ENCODE data around the gene GRAMD2B.

Gene GRAMD2B

DNA sequence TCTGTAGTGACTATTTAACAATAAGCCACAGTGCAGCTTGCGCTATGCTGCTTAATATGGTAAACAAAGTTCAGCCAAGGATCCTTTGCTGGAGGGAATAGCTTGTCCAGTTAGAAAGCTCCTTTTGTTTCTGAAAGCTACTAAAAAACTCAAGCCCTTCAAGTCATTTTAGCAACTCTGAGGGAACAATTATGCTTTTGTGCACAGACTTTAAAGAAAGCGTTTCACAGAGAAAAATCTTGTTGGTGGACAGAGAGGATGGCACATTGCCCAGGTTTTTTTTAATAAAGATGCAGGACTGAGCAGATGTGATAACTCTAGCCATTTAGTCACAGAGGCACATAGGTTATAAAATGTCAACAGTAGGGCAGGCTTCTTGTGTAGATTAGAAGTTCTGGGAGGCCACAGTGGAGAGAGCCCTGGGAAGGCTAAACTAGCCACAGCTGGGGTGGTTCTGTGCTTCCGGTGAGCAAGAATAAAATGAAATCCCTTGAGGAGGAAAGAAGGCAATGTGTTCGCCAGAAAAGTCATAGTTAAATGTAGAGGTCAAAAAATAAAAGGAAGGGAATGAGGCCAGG is 108.4 kb downstream of the GRAMD2B start:
- FAIRE-seq (no peak), DNase-seq (ENCODE audit: insufficient read length, low spot score) (no peak)

DNA sequence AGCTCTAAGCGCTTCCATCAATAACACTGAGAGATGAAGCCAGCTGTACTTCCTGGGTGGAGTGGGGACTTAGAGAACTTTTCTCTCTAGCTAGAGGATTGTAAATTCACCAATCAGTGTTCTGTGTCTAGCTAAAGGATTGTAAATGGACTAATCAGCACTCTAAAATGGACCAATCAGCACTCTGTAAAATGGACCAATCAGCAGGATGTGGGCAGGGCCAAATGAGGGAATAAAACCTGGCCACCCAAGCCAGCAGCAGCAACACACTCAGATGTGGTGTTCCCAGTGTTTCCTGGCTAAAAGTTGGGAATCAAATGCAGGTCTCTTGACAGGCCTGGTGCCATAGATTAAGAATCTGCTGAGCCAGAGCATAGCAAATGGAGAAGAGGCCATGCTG is 111.3 kb downstream of the GRAMD2B start:
- no peak for DNase-seq (ENCODE audit: insufficient read length, low spot score)
- no peak for FAIRE-seq

DNA sequence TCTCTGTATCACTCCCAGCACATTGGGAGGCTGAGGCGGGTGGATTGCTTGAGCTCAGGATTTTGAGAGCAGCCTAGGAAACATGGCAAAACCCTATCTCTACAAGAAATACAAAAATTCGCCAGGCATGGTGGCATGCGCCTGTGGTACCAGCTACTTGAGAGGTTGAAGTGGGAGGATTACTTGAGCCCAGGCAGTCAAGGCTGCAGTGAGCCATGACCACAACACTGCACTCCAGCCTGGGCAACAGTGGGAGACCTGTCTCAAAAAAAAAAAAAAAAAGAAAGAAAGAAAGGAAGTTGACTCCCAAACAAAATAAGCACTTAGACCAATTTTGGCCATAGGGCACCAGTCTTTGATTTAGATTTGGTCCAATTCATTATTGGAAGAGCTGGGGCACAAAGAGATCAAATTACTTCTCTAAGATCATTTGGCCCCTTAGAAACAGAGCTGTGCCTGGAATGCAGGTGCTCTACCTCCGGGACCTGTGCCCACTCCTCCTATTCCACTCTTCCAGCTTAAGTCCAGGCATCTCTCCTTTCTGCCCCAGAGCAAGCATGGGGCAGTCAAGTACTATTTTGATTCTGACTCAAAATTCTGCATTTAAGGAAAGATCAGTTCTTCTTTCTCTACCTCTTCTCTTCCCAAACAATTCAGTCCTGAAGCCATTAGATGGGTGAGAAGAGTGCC is 112.8 kb downstream of the GRAMD2B start:
- no peak for DNase-seq (ENCODE audit: insufficient read length, low spot score)

DNA sequence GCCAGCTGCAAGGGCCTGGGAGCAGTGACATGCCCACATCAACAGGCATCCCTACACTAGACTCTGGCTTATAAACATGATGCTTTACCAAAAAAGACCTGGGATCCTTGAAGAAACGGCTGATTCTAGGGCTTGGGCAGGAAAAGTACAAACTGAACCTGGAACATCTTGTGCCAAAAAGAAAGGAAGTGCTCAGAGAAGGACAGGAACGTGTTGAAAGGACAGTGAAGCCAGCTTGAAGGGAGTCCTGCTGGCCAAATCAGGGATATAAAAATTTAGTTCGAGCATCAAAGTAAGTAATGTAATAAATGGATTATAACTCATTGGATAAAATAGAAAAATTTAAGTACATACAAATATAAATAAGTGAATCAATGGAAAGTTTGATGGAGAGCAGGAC is 113.7 kb downstream of the GRAMD2B start:
- DNase-seq (ENCODE audit: insufficient read length, low spot score): no peak
- FAIRE-seq: no peak

More for the DNA sequence above, 112.8 kb downstream of the GRAMD2B start:
- FAIRE-seq: no peak

DNA sequence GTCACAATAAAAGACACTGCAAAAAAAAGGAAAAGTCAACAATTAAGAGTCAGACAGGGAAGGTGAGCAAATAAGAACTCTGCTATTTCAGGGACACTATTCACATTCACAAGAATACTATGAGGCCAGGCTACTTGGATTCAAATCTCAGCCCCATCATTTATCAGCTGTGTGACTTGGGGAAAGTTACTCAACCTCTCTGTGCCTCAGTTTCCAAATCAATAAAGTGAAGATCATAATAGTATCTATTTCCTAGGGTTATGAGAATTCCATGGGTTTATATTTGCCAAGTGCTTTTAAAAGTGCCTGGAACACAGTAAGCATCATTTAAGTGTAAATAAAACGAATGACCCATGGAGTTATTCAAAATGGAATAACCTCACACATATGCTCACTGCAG is 115.4 kb downstream of the GRAMD2B start:
- FAIRE-seq (no peak), DNase-seq (ENCODE audit: insufficient read length, low spot score) (no peak)

DNA sequence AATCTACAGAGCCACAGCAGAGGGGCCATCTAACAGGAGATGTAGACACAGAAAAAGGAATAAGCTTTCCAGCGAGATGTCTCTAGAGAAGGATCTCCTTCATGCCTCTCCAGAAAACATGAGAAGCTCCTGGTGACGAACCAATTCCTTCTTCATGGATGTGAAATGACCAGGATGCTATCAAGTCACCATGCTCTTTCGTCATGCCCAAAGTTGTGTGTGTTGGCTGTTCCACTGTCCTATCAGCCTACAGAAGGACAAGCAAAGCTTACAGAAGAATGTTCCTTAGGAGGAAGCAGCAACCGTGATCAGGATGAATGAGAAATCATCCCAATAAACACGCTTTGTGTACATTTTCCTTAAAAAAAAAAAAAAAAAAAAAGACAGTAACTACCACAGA is 117.4 kb downstream of the GRAMD2B start:
- FAIRE-seq (no peak), DNase-seq (ENCODE audit: insufficient read length, low spot score) (no peak)

DNA sequence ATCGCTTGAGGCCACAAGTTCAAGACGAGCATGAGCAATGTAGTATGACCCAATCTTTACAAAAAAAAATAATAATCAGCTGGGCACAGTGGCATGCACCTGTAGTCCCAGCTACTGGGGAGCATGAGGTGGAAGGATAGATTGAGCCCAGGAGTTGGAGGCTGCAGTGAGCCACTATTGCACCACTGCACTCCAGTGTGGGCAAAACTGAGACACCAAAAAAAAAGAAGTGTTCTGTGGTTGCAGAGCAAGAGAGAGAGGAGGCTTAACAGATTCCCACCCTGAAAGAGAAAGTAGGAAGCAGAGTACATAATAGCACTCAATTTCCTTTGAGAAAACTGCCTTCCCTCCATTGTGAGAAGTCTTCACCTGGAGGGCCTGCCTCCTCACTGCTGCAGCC is 119.2 kb downstream of the GRAMD2B start:
- DNase-seq (ENCODE audit: insufficient read length, low spot score) (no peak), FAIRE-seq (no peak)

DNA sequence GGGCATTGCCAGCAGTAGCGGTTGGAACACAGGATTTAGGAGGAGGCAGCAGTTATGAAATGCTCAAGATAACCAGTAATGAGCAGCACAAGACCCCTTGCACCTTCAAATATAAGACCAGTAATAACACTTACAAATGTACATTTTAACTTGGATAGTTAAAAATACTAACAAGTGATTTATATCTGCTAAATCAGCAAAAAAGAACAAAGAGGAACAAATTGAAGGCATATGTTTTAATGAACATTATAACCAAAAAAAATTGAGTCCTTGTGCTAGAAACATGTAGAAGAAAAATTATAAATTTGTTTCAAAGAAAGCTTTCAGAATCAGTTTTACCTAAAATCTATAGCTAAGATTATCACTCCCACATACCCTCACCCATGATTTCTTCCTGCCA is 119.8 kb downstream of the GRAMD2B start:
- no peak for FAIRE-seq
- DNase-seq (ENCODE audit: insufficient read length, low spot score): no peak

DNA sequence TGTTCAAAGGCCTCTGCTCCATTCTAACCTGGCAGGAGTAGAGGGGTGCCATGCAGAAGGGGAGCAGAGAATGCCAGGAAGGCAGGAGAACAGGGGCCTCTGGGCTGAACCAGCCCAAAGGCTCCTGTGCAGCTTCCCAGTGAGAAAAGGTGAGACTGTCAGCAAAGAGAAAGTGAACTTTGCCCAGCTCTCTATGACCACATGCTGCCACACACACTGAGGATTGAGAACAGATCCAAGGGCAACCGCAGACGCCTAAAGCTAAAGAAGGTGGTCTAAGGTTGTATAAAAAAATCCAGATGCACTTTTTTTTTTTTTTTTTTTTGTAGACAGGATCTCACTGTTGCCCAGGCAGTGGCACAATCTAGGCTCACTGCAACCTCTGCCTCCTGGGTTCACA is 120.5 kb downstream of the GRAMD2B start:
- DNase-seq (ENCODE audit: insufficient read length, low spot score): no peak
- FAIRE-seq: no peak
